ENCODE data around the gene SAMSN1. TPM values are rescaled to one million over a fixed set of nuclear protein-coding genes. Genes with fewer than 3 reads are reported as not detected.

Gene SAMSN1
- total RNA-seq, 2 experiments from 2014 or later = 103 to 104 TPM

DNA sequence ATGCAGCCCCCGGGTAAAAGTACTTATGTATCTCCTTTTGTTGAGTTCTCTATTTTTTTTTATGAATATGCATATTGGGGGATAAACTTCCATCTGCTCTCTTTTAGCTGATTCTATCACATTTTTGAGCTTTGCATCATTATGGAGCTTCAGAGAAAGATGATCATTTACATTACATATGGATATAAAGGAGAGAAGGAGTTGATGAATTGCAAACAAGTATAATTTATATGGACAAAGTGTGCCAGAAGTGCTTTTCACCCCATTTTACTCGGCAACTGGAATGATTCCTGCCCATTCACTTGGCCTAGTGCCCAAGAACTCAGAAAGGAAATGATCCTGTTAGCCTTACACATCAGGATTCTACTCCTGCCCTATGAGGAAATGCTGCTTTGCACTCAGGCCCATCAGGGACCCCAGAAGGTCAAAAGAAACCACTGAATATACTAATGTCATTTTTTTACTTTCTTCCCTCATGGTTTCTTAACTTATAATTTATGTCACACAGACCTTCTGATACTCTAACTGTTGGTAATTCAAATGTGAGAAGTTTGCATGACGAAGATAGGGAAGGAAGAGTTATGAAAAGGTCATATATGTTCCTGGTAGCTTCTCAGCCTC is 65.6 kb downstream of the SAMSN1 start:
- Mint-ChIP-seq H3K27me3 (ENCODE audit: low read depth) (no peaks in the 10 kb centered on the region), H3K4me3 (no peak overlapping the region), H3K4me1 (ENCODE audit: low read depth) (peaks cover 67% of the 10 kb centered on the region), H3K27ac (peak overlapping the region; percentile 77), H3K9me3 (ENCODE audit: insufficient read depth) (peaks cover 14% of the 10 kb centered on the region), H3K36me3 (ENCODE audit: low read depth) (peaks cover 57% of the 10 kb centered on the region)
- DNase-seq (no peak), ATAC-seq (no peak)
- ChIA-PET CTCF (interaction anchor here (1.2 kb wide), 1 partner anchor 53 kb away, joined by 3 read pairs; no protein-coding TSS in a partner anchor), POLR2A (interaction anchor here (3.7 kb wide), 1 partner anchor 27 kb away, joined by 20 read pairs; no protein-coding TSS in a partner anchor)

DNA sequence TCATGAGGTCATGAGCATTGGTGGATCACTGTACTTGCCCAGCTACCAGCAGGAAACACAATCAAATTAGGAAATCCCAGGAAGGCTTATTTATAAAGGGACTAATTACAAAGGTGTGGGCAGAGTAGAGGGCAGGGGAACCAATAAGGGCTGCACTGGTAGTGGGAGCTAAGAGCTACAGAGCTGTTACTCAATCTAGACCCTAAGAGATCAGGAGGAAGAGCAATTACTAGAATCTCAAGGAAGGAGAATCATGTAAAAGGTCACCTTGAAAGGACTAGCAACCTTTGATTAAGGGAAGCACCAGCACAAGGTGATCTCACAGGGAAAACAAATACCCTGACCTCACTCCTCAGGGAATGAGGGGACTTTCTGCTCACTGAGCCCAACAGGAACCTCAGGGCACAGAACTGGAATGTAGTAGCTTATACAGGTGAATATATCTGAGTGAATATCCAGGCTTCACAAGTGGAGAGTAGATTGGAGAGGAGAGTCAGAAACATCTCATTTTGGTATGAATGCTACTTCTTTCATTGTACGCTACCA is 66.8 kb downstream of the SAMSN1 start:
- Mint-ChIP-seq H3K27ac (peak overlapping the region; percentile 70), H3K9me3 (ENCODE audit: insufficient read depth) (peaks cover 14% of the 10 kb centered on the region), H3K27me3 (ENCODE audit: low read depth) (no peaks in the 10 kb centered on the region), H3K36me3 (ENCODE audit: low read depth) (peaks cover 45% of the 10 kb centered on the region), H3K4me1 (ENCODE audit: low read depth) (peaks cover 57% of the 10 kb centered on the region), H3K4me3 (no peak overlapping the region)
- CTCF ChIA-PET = interaction anchor here (1.0 kb wide), 1 partner anchor 18 kb away, joined by 3 read pairs; no protein-coding TSS in a partner anchor
- DNase-seq (no peak), ATAC-seq (no peak)
- POLR2A ChIA-PET = no interaction called here

DNA sequence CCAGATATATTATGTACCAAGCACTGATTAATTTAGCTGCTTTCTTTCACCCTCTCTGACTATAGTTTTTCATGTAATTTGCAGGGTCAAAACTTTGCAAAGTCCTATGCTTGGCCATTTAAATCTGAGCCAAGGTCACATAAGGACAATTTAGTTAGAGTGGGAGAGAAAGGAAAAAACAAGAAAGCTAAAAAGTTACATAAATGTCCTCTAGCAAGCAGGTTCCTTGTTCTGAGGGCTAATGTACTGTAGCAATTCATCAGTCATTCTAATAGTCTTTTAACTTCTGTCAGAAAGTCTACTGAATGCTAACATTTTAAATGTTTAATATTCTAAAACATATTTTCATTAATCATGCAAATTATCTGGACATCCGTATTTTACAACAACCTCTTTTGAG is 68.3 kb downstream of the SAMSN1 start:
- H3K27me3 Mint-ChIP-seq (ENCODE audit: low read depth) = no peaks in the 10 kb centered on the region
- ChIA-PET POLR2A (interaction anchor here (0.6 to 0.7 kb wide), 2 partner anchors 67 to 528 kb away, joined by 3 to 4 read pairs; no protein-coding TSS in a partner anchor), CTCF (no interaction called here)
- ATAC-seq (no peak), DNase-seq (no peak)
- no peak overlapping the region for H3K4me3 Mint-ChIP-seq
- peaks cover 6% of the 10 kb centered on the region for H3K9me3 Mint-ChIP-seq (ENCODE audit: insufficient read depth)
- peaks cover 43% of the 10 kb centered on the region for H3K4me1 Mint-ChIP-seq (ENCODE audit: low read depth)
- no peak overlapping the region for H3K27ac Mint-ChIP-seq
- H3K36me3 Mint-ChIP-seq (ENCODE audit: low read depth) = peaks cover 30% of the 10 kb centered on the region

DNA sequence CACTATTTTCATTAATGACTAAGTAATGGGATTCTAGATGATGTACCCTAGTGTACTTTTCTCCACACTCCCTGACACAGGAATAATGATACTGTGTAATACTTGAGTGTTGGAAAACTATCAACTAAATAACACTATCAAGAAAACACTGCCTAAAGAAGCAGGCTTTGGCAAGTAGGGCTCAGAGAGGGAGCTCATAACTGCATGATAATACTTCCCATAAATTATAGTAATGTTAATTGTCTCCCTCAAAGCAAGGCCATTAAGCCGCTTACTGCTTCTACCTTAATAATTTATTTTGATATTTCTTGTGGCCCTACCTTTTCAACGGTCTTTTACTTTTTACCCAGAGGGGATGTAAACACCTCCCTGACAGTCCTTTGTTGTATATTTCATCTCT is 69.0 kb downstream of the SAMSN1 start:
- Mint-ChIP-seq H3K4me1 (ENCODE audit: low read depth) (peaks cover 36% of the 10 kb centered on the region), H3K9me3 (ENCODE audit: insufficient read depth) (peaks cover 4% of the 10 kb centered on the region), H3K4me3 (no peak overlapping the region), H3K27me3 (ENCODE audit: low read depth) (no peaks in the 10 kb centered on the region), H3K27ac (no peak overlapping the region), H3K36me3 (ENCODE audit: low read depth) (peaks cover 28% of the 10 kb centered on the region)
- CTCF ChIA-PET = interaction anchor here (1.4 kb wide), 1 partner anchor 10 kb away, joined by 4 read pairs; no protein-coding TSS in a partner anchor
- POLR2A ChIA-PET = interaction anchor here (0.6 to 0.7 kb wide), 2 partner anchors 68 to 528 kb away, joined by 3 to 4 read pairs; no protein-coding TSS in a partner anchor
- DNase-seq (no peak), ATAC-seq (no peak)

DNA sequence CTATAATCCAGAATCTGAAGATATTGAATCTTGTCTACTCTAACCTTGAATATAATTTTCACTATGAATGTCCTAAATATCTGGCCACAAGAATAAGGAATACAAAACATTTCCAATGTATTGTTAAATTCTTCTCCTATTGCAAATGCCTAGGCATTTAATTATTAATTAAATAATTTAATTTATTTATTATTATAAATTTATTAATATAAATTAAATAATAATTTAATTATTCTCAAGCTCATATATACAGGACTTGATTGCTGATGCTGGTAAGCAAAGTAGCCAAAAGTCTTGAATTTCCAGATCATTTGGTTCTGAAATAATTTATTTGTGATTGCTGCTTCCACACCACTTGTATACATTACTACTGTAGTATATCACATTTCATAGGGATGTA is 71.1 kb downstream of the SAMSN1 start:
- DNase-seq (no peak), ATAC-seq (no peak)
- ChIA-PET POLR2A (no interaction called here), CTCF (no interaction called here)
- no peak overlapping the region for H3K4me3 Mint-ChIP-seq
- peaks cover 20% of the 10 kb centered on the region for H3K4me1 Mint-ChIP-seq (ENCODE audit: low read depth)
- peaks cover 18% of the 10 kb centered on the region for H3K36me3 Mint-ChIP-seq (ENCODE audit: low read depth)
- peaks cover 9% of the 10 kb centered on the region for H3K9me3 Mint-ChIP-seq (ENCODE audit: insufficient read depth)
- no peak overlapping the region for H3K27ac Mint-ChIP-seq
- no peaks in the 10 kb centered on the region for H3K27me3 Mint-ChIP-seq (ENCODE audit: low read depth)

DNA sequence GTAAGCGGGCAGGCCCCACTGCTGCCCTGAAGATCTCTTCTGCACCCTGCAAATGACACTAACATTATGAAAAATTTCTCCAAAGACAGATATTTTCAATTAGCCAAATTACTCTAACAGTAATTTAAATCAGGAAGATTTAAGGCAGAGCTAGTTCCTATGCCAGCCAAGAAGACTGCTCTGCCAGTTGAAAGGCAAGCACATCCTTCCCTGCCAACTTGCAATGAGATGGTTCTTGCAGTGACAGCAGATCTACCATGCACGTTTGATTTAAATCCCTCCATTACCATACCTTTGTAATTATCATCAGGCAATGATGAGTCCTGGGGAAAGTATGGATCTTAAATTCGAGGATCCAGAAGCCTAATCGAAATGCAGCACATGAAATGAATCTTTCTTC is 76.5 kb downstream of the SAMSN1 start:
- Mint-ChIP-seq H3K27ac (no peak overlapping the region), H3K9me3 (ENCODE audit: insufficient read depth) (peaks cover 13% of the 10 kb centered on the region), H3K27me3 (ENCODE audit: low read depth) (no peaks in the 10 kb centered on the region), H3K4me1 (ENCODE audit: low read depth) (no peaks in the 10 kb centered on the region), H3K36me3 (ENCODE audit: low read depth) (peaks cover 8% of the 10 kb centered on the region), H3K4me3 (no peak overlapping the region)
- CTCF ChIA-PET = interaction anchor here (1.0 kb wide), 1 partner anchor 266 kb away, joined by 3 read pairs; no protein-coding TSS in a partner anchor
- no peak for DNase-seq
- ATAC-seq = no peak
- POLR2A ChIA-PET = no interaction called here

DNA sequence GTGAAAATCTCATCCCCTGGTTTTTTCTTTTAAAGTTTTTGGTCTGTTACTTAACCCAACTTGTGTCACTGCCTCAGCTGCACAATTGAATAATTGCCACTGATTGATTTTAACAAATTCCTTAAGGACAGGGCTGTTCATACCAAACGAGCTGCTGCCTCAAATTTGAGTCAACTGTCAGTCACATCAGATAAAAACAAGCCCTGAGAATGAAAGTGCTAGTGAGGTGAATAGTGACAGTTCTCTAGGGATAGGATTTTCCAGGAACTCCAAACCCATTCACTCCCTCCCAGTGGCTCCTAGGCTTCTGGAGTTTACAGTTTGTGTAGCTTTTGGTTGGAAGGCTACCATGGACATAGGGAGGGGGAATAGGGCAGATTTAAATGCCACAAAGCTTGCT is 79.4 kb downstream of the SAMSN1 start:
- POLR2A ChIA-PET = interaction anchor here (0.9 kb wide), 1 partner anchor 18 kb away, joined by 3 read pairs; no protein-coding TSS in a partner anchor
- DNase-seq (no peak), ATAC-seq (no peak)
- no peaks in the 10 kb centered on the region for H3K4me1 Mint-ChIP-seq (ENCODE audit: low read depth)
- CTCF ChIA-PET = interaction anchor here (0.6 to 1.0 kb wide), 2 partner anchors 10 to 568 kb away, joined by 3 to 4 read pairs; no protein-coding TSS in a partner anchor
- peaks cover 13% of the 10 kb centered on the region for H3K9me3 Mint-ChIP-seq (ENCODE audit: insufficient read depth)
- H3K27ac Mint-ChIP-seq = no peak overlapping the region
- no peaks in the 10 kb centered on the region for H3K27me3 Mint-ChIP-seq (ENCODE audit: low read depth)
- no peak overlapping the region for H3K4me3 Mint-ChIP-seq
- peaks cover 11% of the 10 kb centered on the region for H3K36me3 Mint-ChIP-seq (ENCODE audit: low read depth)

DNA sequence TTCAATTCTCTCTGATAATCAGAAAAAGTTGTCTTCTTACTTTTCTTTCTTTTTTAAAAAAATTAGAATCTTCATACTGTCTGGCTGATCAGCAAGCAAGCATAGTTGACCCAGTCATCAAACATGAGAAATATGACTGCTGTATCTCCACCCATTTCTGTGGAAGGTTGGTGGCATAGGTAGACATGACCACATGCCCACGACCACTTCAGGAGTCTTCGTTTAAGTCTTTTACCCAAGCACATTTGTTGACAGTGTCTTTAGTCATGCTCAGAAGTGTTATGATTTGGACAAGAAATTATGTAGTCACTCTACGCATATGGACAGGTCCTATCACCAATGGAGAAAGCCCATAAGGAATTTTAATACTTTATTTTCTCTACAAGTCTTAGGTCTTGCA is 88.4 kb downstream of the SAMSN1 start:
- POLR2A ChIA-PET = no interaction called here
- Mint-ChIP-seq H3K36me3 (ENCODE audit: low read depth) (peaks cover 15% of the 10 kb centered on the region), H3K27me3 (ENCODE audit: low read depth) (no peaks in the 10 kb centered on the region), H3K9me3 (ENCODE audit: insufficient read depth) (peaks cover 4% of the 10 kb centered on the region), H3K4me3 (no peak overlapping the region), H3K27ac (no peak overlapping the region), H3K4me1 (ENCODE audit: low read depth) (peaks cover 35% of the 10 kb centered on the region)
- DNase-seq (no peak), ATAC-seq (no peak)
- CTCF ChIA-PET = interaction anchor here (1.3 kb wide), 1 partner anchor 280 kb away, joined by 3 read pairs; no protein-coding TSS in a partner anchor

DNA sequence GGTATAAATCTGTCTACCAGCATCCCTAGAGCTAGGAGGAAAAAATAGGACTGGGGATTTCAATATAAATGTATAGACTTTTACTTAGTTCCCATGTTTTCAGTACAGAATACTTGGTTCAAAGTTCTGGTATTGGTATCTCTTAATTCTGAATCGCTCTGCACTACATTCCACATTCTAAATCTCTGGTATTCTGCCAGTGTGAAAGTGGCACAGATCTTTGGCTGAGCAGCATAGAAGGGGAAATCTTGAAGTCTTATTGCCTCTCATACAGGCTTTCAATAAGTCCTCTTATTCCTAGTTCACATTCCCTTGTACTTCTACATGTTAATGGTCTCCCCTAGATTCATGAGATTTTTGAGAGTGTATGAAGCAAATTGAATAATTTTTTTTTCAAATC is 89.2 kb downstream of the SAMSN1 start:
- CTCF ChIA-PET = interaction anchor here (1.3 kb wide), 1 partner anchor 281 kb away, joined by 3 read pairs; no protein-coding TSS in a partner anchor
- H3K9me3 Mint-ChIP-seq (ENCODE audit: insufficient read depth) = peaks cover 4% of the 10 kb centered on the region
- peaks cover 13% of the 10 kb centered on the region for H3K36me3 Mint-ChIP-seq (ENCODE audit: low read depth)

DNA sequence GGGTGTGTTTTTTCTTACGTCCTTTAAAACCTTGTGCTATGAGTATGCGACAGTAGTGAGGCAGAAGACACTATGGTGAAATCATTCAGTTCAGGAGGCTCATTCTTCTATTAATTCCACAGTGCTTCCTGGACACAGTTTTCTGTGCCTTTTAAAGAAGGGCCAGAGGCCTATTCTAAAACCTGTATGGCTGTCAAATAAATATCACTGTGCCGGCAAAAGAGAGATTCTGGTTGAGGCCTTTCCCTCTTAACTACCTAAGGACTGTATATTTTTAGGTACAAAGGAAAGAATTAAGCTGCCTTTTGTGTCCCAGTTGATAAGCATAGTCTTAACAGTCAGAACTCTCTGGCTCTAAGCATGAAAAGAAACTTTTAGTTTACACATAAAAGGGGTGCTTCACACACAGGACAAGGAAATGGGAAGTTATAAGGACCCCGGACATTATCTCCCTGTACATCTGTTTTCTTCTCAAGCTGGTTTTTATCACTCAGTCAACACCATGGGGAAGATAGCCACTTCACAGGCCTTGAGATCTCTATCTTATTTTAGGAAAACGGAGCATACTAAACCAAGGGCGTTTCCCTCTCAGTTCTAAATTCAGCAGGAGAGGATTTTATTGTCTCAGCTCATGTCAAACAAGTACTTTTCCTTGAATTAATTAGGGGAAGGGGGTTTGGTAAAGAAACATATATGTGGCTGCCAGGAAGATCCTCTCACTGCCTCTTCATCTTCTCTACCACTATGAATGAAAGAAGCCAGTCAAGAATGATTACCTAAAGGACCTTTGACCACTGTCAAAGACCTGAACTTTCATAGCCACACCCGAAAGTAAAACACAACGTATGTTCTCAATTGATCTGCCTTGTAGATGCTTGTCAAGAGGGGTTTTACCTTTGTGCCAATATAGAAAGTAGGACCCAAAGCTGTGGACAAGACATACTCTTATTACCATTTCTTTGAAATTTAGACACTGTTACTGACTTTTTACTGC is 91.8 kb downstream of the SAMSN1 start:
- peaks cover 56% of the 10 kb centered on the region for H3K4me1 Mint-ChIP-seq (ENCODE audit: low read depth)
- no peaks in the 10 kb centered on the region for H3K27me3 Mint-ChIP-seq (ENCODE audit: low read depth)
- peaks cover 16% of the 10 kb centered on the region for H3K36me3 Mint-ChIP-seq (ENCODE audit: low read depth)
- H3K9me3 Mint-ChIP-seq (ENCODE audit: insufficient read depth) = peaks cover 4% of the 10 kb centered on the region
- H3K4me3 Mint-ChIP-seq = peak overlapping the region; percentile 31
- CTCF ChIA-PET = interaction anchor here (0.8 to 1.6 kb wide), 7 partner anchors 14 to 284 kb away, joined by 3 to 6 read pairs (median 4); no protein-coding TSS in a partner anchor
- POLR2A ChIA-PET = interaction anchor here (0.6 to 3.0 kb wide), 4 partner anchors 28 to 223 kb away, joined by 3 to 20 read pairs (median 8); partner anchors contain the start of gene HSPA13
- peak overlapping the region; percentile 82 for H3K27ac Mint-ChIP-seq
- ATAC-seq (peak; percentile 39), DNase-seq (no peak)

More for the DNA sequence above, 89.2 kb downstream of the SAMSN1 start:
- DNase-seq = no peak
- no peak for ATAC-seq
- H3K4me1 Mint-ChIP-seq (ENCODE audit: low read depth) = peaks cover 42% of the 10 kb centered on the region
- POLR2A ChIA-PET = no interaction called here
- no peak overlapping the region for H3K4me3 Mint-ChIP-seq
- H3K27me3 Mint-ChIP-seq (ENCODE audit: low read depth) = no peaks in the 10 kb centered on the region
- H3K27ac Mint-ChIP-seq = no peak overlapping the region

DNA sequence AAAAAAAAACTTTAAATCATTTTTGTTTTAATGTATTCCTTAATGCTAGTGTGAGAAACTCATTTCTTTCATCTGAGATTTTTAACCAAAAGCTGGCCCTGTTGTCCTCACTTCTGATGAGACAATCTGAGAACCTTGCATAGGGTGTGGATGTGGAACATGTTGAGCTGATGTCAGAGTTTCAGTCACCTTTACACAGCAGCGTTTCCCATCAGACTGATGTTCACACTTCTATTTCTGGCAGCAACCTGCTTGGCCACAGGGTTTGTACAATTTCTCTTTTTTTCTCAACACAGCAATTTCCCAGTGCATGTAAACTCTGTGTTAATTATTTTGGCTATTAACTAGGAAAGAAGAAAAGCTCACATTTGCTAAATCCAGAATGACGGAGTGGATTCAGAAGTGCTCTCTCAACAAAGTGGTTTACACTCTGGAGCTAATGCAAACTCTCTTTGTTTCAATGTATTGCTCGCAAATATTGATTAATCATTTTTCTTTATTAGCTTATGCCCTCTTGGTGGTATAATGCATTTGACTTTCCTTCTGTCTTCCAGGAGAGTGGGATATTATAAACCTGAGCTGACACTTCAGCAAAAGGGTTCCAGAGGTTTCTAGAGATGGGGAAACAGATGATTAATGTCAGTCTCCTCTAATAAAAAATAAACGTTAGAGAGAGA is 92.6 kb downstream of the SAMSN1 start:
- H3K4me1 Mint-ChIP-seq (ENCODE audit: low read depth) = peaks cover 61% of the 10 kb centered on the region

More for the DNA sequence above, 92.6 kb downstream of the SAMSN1 start:
- Mint-ChIP-seq H3K27ac (peak overlapping the region; percentile 82), H3K4me3 (no peak overlapping the region), H3K27me3 (ENCODE audit: low read depth) (no peaks in the 10 kb centered on the region), H3K9me3 (ENCODE audit: insufficient read depth) (peaks cover 4% of the 10 kb centered on the region), H3K36me3 (ENCODE audit: low read depth) (peaks cover 16% of the 10 kb centered on the region)
- CTCF ChIA-PET = interaction anchor here (0.6 to 1.6 kb wide), 10 partner anchors 15 to 288 kb away, joined by 3 to 6 read pairs (median 4); no protein-coding TSS in a partner anchor
- POLR2A ChIA-PET = interaction anchor here (1.2 to 3.0 kb wide), 3 partner anchors 29 to 223 kb away, joined by 5 to 20 read pairs (median 11); partner anchors contain the start of gene HSPA13
- DNase-seq = peak; percentile 44
- peak; percentile 73 for ATAC-seq

Measured in activated CD8-positive, alpha-beta T cell treated with anti-CD3 and anti-CD28 coated beads, Interleukin-2, amount 10 ng/mL, durations not matched to agents 7 days and 5 days (primary cell).